ENCODE data around the gene EIF4G1. TPM values are rescaled to one million over a fixed set of nuclear protein-coding genes. Genes with fewer than 3 reads are reported as not detected.
A peak's percentile ranks its signal among the peaks of the same experiment; 100 is the strongest.

Gene EIF4G1
- polyA plus RNA-seq, 3 donors = 13.9 to 119 (median 24.2) TPM

GRCh38 chr3:184344579-184345316 lies 30.3 kb downstream of the EIF4G1 start:
- H3K27ac ChIP-seq (ENCODE audit: low read depth in 1 of 2, low read length in 2 of 2) = no peak overlapping the region
- H3K36me3 ChIP-seq (replicated peaks in 1 of 2; ENCODE audit: control insufficient read depth in 1 of 2, insufficient read depth in 2 of 2, low read length in 2 of 2) = peaks cover 29 to 44% of the 10 kb centered on the region in 2 donors
- TF ChIP-seq CTCF (IDR thresholded peaks at IDR 0.05) = no peak
- Mint-ChIP-seq H3K4me1 (peaks cover 20% of the 10 kb centered on the region), H3K27me3 (ENCODE audit: low read depth in 3 of 3) (peaks cover 0 to 3% (median 1%) of the 10 kb centered on the region in 3 donors), H3K36me3 (peaks cover 47 to 55% of the 10 kb centered on the region in 2 donors), H3K27ac (no peak overlapping the region), H3K9me3 (peaks cover 0 to 1% (median 0%) of the 10 kb centered on the region in 7 donors), H3K4me3 (no peak overlapping the region)
- H2AFZ ChIP-seq (ENCODE audit: insufficient read depth, low read depth, low read length, poor library complexity, severe bottlenecking) = no peak overlapping the region
- peaks cover 9 to 12% of the 10 kb centered on the region in 2 donors for H3K4me1 ChIP-seq (ENCODE audit: control insufficient read depth in 1 of 2, insufficient read depth in 2 of 2, low read length in 2 of 2)
- H3K27me3 ChIP-seq (ENCODE audit: control insufficient read depth in 2 of 2, insufficient read depth in 2 of 2, low read length in 2 of 2) = no peaks in the 10 kb centered on the region
- H3K4me3 ChIP-seq (replicated peaks in 1 of 3; ENCODE audit: low read depth in 2 of 3, low read length in 3 of 3) = no peak overlapping the region
- 96% methylated on average over 16 of the region's 24 CpGs for WGBS (ENCODE audit: insufficient coverage)
- peaks cover 16% of the 10 kb centered on the region for H4K20me1 ChIP-seq (ENCODE audit: insufficient read depth, low read length)
- H3K4me2 ChIP-seq (replicated peaks; ENCODE audit: extremely low read depth, low read length, poor library complexity, severe bottlenecking) = no peak overlapping the region
- intact Hi-C loops (cut with micrococcal nuclease) = no loop called here
- no peaks in the 10 kb centered on the region for H3K9me3 ChIP-seq (replicated peaks in 1 of 2; ENCODE audit: control insufficient read depth in 1 of 2, insufficient read depth in 1 of 2, low read length in 2 of 2)
- DNase-seq = no peak
- H3K79me2 ChIP-seq (ENCODE audit: insufficient read depth, low read length) = no peaks in the 10 kb centered on the region
- H3K9ac ChIP-seq (ENCODE audit: insufficient read depth, low read length, poor library complexity, severe bottlenecking) = no peak overlapping the region

- peaks cover 17% of the 10 kb centered on the region for H3K4me1 Mint-ChIP-seq
- 74% methylated on average over 10 of the region's 14 CpGs for WGBS (ENCODE audit: insufficient coverage)
- no peak overlapping the region for H3K4me2 ChIP-seq (replicated peaks; ENCODE audit: extremely low read depth, low read length, poor library complexity, severe bottlenecking)
- peaks cover 45 to 55% of the 10 kb centered on the region in 2 donors for H3K36me3 Mint-ChIP-seq
- DNase-seq = peak; percentile 19 to 50 (median 26)
- H3K4me1 ChIP-seq (ENCODE audit: control insufficient read depth in 1 of 2, insufficient read depth in 2 of 2, low read length in 2 of 2) = peaks cover 6 to 8% of the 10 kb centered on the region in 2 donors
- peaks cover 0 to 3% (median 1%) of the 10 kb centered on the region in 3 donors for H3K27me3 Mint-ChIP-seq (ENCODE audit: low read depth in 3 of 3)
- peaks cover 10% of the 10 kb centered on the region for H4K20me1 ChIP-seq (ENCODE audit: insufficient read depth, low read length)
- no peaks in the 10 kb centered on the region for H3K9me3 ChIP-seq (replicated peaks in 1 of 2; ENCODE audit: control insufficient read depth in 1 of 2, insufficient read depth in 1 of 2, low read length in 2 of 2)
- H3K9ac ChIP-seq (ENCODE audit: insufficient read depth, low read length, poor library complexity, severe bottlenecking) = no peak overlapping the region
- H3K79me2 ChIP-seq (ENCODE audit: insufficient read depth, low read length) = no peaks in the 10 kb centered on the region
- H3K4me3 ChIP-seq (replicated peaks in 1 of 3; ENCODE audit: low read depth in 2 of 3, low read length in 3 of 3) = no peak overlapping the region
- no peak overlapping the region for H2AFZ ChIP-seq (ENCODE audit: insufficient read depth, low read depth, low read length, poor library complexity, severe bottlenecking)
- H3K27ac Mint-ChIP-seq = peak overlapping the region in 6 of 7 donors; percentile 12 to 77 (median 45)
- H3K36me3 ChIP-seq (replicated peaks in 1 of 2; ENCODE audit: control insufficient read depth in 1 of 2, insufficient read depth in 2 of 2, low read length in 2 of 2) = peaks cover 29 to 44% of the 10 kb centered on the region in 2 donors
- H3K27ac ChIP-seq (ENCODE audit: low read depth in 1 of 2, low read length in 2 of 2) = no peak overlapping the region
- no peak overlapping the region for H3K4me3 Mint-ChIP-seq
- H3K27me3 ChIP-seq (ENCODE audit: control insufficient read depth in 2 of 2, insufficient read depth in 2 of 2, low read length in 2 of 2) = no peaks in the 10 kb centered on the region
- H3K9me3 Mint-ChIP-seq = peaks cover 0 to 1% (median 0%) of the 10 kb centered on the region in 7 donors
- intact Hi-C loops (cut with micrococcal nuclease) = no loop called here
- TF ChIP-seq CTCF (IDR thresholded peaks at IDR 0.05) = peak; percentile 61
These were observed 31.1 kb downstream of the EIF4G1 start for GRCh38 chr3:184345317-184346144.

All from CD14-positive monocyte (primary cell).